Glutamatergic neuron (in vitro differentiated cells): ENCODE data around the gene SLC16A9. TPM values are rescaled to one million over a fixed set of nuclear protein-coding genes. Genes with fewer than 3 reads are reported as not detected.

ENCODE experiments used
- DNase-seq: peaks from one replicate; pipeline ENCODE4 v3.0.0; 2022
- H3K27ac Mint-ChIP-seq: one replicate; pipeline ENCODE4 v1.8.0; 2020; ENCODE audit warnings: mild to moderate bottlenecking, mixed read lengths, inconsistent platforms; ENCODE audit not compliant: unreplicated experiment
- H3K27me3 Mint-ChIP-seq: one replicate; pipeline ENCODE4 v1.8.0; 2020; ENCODE audit warnings: mild to moderate bottlenecking, moderate library complexity, mixed read lengths, inconsistent platforms; ENCODE audit not compliant: unreplicated experiment
- H3K36me3 Mint-ChIP-seq: one replicate; pipeline ENCODE4 v1.8.0; 2020; ENCODE audit warnings: mild to moderate bottlenecking, mixed read lengths, inconsistent platforms; ENCODE audit not compliant: unreplicated experiment
- H3K4me1 Mint-ChIP-seq: one replicate; pipeline ENCODE4 v1.8.0; 2020; ENCODE audit warnings: mild to moderate bottlenecking, low read depth, mixed read lengths, inconsistent platforms; ENCODE audit not compliant: unreplicated experiment
- H3K4me3 Mint-ChIP-seq: one replicate; pipeline ENCODE4 v1.8.0; 2020; ENCODE audit warnings: mild to moderate bottlenecking, mixed read lengths, inconsistent platforms; ENCODE audit not compliant: unreplicated experiment
- H3K9me3 Mint-ChIP-seq: one replicate; pipeline ENCODE4 v1.8.0; 2020; ENCODE audit warnings: mild to moderate bottlenecking, moderate library complexity, mixed read lengths, inconsistent platforms; ENCODE audit not compliant: unreplicated experiment
- CTCF ChIP-seq: fragments of 200-600 bp; sonication (generic); IDR thresholded peaks from one replicate; pipeline ENCODE4 v1.5.0; 2021; ENCODE audit not compliant: partially characterized antibody, unreplicated experiment
- total RNA-seq: library from RNA; stranded (reverse); fragmentation: NEBNext Ultra II Directional; extraction: Animal tissue kit (Norgen Biotek cat#: 25700); gene quantifications from one replicate; pipeline ENCODE4 v1.2.1, GENCODE V29; 2021; ENCODE audit not compliant: unreplicated experiment

The SLC16A9 gene
- total RNA-seq, 1 donor from 2014 or later: 1.2 TPM

GRCh38 chr10:59682986-59683937 lies 26.4 kb downstream of the SLC16A9 start:
- Mint-ChIP-seq H3K27me3 (no peaks in the 10 kb centered on the region), H3K4me1 (no peaks in the 10 kb centered on the region), H3K27ac (no peak overlapping the region), H3K4me3 (no peak overlapping the region), H3K9me3 (peaks cover 2% of the 10 kb centered on the region), H3K36me3 (no peaks in the 10 kb centered on the region)
- DNase-seq: no peak
- TF ChIP-seq CTCF: no peak

GRCh38 chr10:59680199-59680598 lies 29.5 kb downstream of the SLC16A9 start:
- no peak for DNase-seq
- no peaks in the 10 kb centered on the region for H3K27me3 Mint-ChIP-seq
- no peaks in the 10 kb centered on the region for H3K4me1 Mint-ChIP-seq
- H3K36me3 Mint-ChIP-seq: no peaks in the 10 kb centered on the region
- H3K27ac Mint-ChIP-seq: no peak overlapping the region
- H3K9me3 Mint-ChIP-seq: peaks cover 2% of the 10 kb centered on the region
- TF ChIP-seq CTCF: no peak
- H3K4me3 Mint-ChIP-seq: no peak overlapping the region

GRCh38 chr10:59678884-59679301 lies 30.8 kb downstream of the SLC16A9 start:
- Mint-ChIP-seq H3K27ac (no peak overlapping the region), H3K36me3 (no peaks in the 10 kb centered on the region)

GRCh38 chr10:59677253-59677831 lies 32.3 kb downstream of the SLC16A9 start:
- DNase-seq: no peak
- Mint-ChIP-seq H3K4me1 (peaks cover under 1% of the 10 kb centered on the region), H3K4me3 (no peak overlapping the region), H3K36me3 (no peaks in the 10 kb centered on the region), H3K27me3 (no peaks in the 10 kb centered on the region), H3K27ac (no peak overlapping the region), H3K9me3 (peaks cover 2% of the 10 kb centered on the region)
- no peak for TF ChIP-seq CTCF

More at GRCh38 chr10:59678884-59679301, 30.8 kb downstream of the SLC16A9 start:
- no peaks in the 10 kb centered on the region for H3K27me3 Mint-ChIP-seq
- DNase-seq: no peak
- no peaks in the 10 kb centered on the region for H3K4me1 Mint-ChIP-seq
- peaks cover 2% of the 10 kb centered on the region for H3K9me3 Mint-ChIP-seq
- H3K4me3 Mint-ChIP-seq: no peak overlapping the region
- TF ChIP-seq CTCF: no peak

GRCh38 chr10:59675812-59676211 lies 33.8 kb downstream of the SLC16A9 start:
- DNase-seq: peak; percentile 64
- H3K9me3 Mint-ChIP-seq: peaks cover 2% of the 10 kb centered on the region
- H3K27ac Mint-ChIP-seq: no peak overlapping the region
- no peaks in the 10 kb centered on the region for H3K27me3 Mint-ChIP-seq
- no peaks in the 10 kb centered on the region for H3K36me3 Mint-ChIP-seq
- peak; percentile 56 for TF ChIP-seq CTCF
- H3K4me1 Mint-ChIP-seq: peaks cover 4% of the 10 kb centered on the region
- no peak overlapping the region for H3K4me3 Mint-ChIP-seq
